Measurements from ENCODE around the gene CAPN15. TPM values are rescaled to one million over a fixed set of nuclear protein-coding genes. Genes with fewer than 3 reads are reported as not detected.

CAPN15 gene
- total and polyA plus RNA-seq, 9 of the 15 experiments (the other 6 are each of a cell fraction or from before 2014, with no cell fraction given): 0.62 to 111 (median 14.2) TPM

DNA sequence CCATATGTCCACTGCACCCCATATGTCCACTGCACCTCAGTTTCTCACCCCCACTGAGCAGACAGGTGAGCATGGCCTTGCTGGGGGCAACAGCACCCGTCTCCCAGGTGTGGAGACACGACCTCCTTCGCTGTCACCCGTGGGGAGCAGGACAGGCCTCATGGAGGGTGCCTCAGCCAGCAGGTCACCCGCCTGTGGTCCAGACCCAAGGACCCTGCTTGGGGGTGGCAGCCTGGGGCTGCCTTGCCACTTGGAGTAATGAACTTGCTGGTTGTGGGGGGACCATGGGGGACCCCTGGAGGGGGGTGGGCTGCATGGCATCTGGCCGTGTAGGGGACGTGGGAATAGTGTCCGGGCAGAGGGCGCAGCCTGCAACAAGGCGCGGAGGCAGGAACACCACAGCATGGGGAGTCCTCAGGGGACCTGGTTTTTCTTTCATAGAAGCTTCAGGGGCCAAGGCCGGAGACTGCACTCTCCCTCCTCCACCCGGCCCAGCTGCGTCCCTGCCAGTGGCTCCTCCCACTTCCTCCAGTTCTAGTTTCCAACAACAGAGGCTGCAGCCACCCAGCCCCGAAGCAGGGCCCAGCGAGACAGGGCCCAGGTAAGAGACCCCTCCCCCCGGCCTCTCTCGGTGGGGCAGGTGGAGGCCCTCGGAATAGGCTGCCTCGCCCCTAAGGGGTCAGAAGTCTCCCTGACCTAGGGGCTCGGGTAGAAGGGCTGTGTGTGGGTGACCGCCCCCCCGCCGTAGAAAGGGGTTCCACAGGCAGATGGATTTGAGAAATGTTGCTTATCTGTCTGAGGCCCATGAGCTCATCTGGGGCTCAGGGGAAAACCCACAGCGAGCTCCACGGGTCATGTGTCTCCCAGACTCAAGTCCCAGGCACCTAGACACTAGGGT is 39.2 kb downstream of the CAPN15 start, which contains the start of gene NHLRC4 (continued):
- TF ChIP-seq, protein P1, sequence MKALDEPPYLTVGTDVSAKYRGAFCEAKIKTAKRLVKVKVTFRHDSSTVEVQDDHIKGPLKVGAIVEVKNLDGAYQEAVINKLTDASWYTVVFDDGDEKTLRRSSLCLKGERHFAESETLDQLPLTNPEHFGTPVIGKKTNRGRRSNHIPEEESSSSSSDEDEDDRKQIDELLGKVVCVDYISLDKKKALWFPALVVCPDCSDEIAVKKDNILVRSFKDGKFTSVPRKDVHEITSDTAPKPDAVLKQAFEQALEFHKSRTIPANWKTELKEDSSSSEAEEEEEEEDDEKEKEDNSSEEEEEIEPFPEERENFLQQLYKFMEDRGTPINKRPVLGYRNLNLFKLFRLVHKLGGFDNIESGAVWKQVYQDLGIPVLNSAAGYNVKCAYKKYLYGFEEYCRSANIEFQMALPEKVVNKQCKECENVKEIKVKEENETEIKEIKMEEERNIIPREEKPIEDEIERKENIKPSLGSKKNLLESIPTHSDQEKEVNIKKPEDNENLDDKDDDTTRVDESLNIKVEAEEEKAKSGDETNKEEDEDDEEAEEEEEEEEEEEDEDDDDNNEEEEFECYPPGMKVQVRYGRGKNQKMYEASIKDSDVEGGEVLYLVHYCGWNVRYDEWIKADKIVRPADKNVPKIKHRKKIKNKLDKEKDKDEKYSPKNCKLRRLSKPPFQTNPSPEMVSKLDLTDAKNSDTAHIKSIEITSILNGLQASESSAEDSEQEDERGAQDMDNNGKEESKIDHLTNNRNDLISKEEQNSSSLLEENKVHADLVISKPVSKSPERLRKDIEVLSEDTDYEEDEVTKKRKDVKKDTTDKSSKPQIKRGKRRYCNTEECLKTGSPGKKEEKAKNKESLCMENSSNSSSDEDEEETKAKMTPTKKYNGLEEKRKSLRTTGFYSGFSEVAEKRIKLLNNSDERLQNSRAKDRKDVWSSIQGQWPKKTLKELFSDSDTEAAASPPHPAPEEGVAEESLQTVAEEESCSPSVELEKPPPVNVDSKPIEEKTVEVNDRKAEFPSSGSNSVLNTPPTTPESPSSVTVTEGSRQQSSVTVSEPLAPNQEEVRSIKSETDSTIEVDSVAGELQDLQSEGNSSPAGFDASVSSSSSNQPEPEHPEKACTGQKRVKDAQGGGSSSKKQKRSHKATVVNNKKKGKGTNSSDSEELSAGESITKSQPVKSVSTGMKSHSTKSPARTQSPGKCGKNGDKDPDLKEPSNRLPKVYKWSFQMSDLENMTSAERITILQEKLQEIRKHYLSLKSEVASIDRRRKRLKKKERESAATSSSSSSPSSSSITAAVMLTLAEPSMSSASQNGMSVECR (CRISPR knock-in tag; IDR thresholded peaks at IDR 0.05): peak; percentile 80; the same call in 1 of the 2 replicates
- TF ChIP-seq ZNF253 (CRISPR knock-in tag; conservative IDR thresholded peaks at IDR 0.05): no peak
- peak; percentile 60; the same call in 1 of the 2 replicates for TF ChIP-seq PATZ1 (CRISPR knock-in tag; IDR thresholded peaks at IDR 0.05; ENCODE audit: borderline replicate concordance)
- peak; percentile 83 for TF ChIP-seq ZNF592 (IDR thresholded peaks at IDR 0.05)
- TF ChIP-seq BHLHE40 (IDR thresholded peaks at IDR 0.05; ENCODE audit: low read length): no peak; the same call in 1 of the 2 replicates
- no peak for TF ChIP-seq ZNF444 (CRISPR knock-in tag; IDR thresholded peaks at IDR 0.05)
- peak; percentile 86 for TF ChIP-seq MTA3 (IDR thresholded peaks at IDR 0.05; ENCODE audit: borderline replicate concordance)
- peak; percentile 82 for TF ChIP-seq ARID1B (IDR thresholded peaks at IDR 0.05)
- TF ChIP-seq PRMT5 (CRISPR knock-in tag; IDR thresholded peaks at IDR 0.05): no peak
- TF ChIP-seq SNRNP70 (optimal IDR thresholded peaks at IDR 0.05; ENCODE audit: low read depth, low read length): no peak
- TF ChIP-seq PTTG1 (tag; IDR thresholded peaks at IDR 0.05; ENCODE audit: low read depth): no peak
- TF ChIP-seq, protein P2, sequence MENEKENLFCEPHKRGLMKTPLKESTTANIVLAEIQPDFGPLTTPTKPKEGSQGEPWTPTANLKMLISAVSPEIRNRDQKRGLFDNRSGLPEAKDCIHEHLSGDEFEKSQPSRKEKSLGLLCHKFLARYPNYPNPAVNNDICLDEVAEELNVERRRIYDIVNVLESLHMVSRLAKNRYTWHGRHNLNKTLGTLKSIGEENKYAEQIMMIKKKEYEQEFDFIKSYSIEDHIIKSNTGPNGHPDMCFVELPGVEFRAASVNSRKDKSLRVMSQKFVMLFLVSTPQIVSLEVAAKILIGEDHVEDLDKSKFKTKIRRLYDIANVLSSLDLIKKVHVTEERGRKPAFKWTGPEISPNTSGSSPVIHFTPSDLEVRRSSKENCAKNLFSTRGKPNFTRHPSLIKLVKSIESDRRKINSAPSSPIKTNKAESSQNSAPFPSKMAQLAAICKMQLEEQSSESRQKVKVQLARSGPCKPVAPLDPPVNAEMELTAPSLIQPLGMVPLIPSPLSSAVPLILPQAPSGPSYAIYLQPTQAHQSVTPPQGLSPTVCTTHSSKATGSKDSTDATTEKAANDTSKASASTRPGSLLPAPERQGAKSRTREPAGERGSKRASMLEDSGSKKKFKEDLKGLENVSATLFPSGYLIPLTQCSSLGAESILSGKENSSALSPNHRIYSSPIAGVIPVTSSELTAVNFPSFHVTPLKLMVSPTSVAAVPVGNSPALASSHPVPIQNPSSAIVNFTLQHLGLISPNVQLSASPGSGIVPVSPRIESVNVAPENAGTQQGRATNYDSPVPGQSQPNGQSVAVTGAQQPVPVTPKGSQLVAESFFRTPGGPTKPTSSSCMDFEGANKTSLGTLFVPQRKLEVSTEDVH (IDR thresholded peaks at IDR 0.05; ENCODE audit: low read depth, partially characterized antibody): no peak

All from K562 (cell line).